Measurements from ENCODE around the gene ZNF622.

ZNF622 gene, protein sequence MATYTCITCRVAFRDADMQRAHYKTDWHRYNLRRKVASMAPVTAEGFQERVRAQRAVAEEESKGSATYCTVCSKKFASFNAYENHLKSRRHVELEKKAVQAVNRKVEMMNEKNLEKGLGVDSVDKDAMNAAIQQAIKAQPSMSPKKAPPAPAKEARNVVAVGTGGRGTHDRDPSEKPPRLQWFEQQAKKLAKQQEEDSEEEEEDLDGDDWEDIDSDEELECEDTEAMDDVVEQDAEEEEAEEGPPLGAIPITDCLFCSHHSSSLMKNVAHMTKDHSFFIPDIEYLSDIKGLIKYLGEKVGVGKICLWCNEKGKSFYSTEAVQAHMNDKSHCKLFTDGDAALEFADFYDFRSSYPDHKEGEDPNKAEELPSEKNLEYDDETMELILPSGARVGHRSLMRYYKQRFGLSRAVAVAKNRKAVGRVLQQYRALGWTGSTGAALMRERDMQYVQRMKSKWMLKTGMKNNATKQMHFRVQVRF

DNA sequence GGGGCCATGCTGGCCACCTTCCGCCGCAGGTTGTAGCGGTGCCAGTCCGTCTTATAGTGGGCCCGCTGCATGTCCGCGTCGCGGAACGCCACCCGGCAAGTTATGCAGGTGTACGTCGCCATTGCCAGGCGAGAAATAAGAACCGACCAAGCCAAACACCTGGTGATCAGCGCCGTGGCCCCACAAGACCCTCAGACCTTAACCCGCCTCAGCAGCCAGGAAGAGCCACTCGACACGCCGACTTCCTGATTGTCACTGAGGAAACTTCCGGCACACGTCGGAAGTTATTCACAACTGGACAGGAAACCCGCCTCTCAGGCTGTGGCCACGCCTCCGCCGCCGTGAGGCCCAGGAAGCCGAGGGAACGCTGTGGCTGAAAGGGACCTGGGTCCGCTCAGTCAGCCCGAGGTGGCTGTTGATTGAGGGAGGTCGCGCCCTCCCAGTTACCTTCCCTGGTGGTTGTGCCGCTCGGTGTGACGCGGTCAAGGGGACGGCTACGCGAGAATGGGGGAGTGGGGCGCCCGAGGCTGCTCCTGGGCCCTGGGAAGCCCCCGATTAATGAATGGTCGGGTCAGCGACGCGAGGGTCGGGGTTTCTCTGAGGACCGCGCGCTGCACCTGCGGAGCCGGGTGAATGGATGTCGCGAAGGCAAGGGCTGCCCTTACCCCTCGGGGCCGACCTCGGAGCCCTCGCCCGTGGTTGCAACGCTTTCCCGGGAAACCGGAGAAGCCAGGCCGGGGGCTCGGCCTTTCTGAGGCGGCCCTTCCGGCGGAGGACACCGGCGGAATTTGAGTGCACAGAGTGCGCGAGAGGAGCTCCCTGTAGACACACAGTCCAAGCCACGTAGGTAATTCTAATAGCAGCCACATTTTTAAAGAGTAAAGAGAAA lies at the start of gene ZNF622:
TSS of gene ZNF622 (minus strand) at position 257 of the 889 bp plus-strand sequence. CDS start at position 122, 135 bp downstream.
- H3K27ac ChIP-seq (ENCODE audit: low read depth, low read length), result peak within 1 kb of the TSS; percentile 84
- peaks cover 28% of the 10 kb centered on the region for H3K36me3 ChIP-seq (ENCODE audit: control insufficient read depth, insufficient read depth, low read length)
- H3K4me1 ChIP-seq (ENCODE audit: control insufficient read depth, insufficient read depth, low read length), result no peaks in the 10 kb centered on the region
- H3K4me3 ChIP-seq (ENCODE audit: low read depth, low read length), result peak within 1 kb of the TSS; percentile 97
- peak within 1 kb of the TSS; percentile 80 for H3K9ac ChIP-seq (ENCODE audit: low read depth, low read length)
- H3K9me3 ChIP-seq (ENCODE audit: control insufficient read depth, insufficient read depth, low read length), result no peaks in the 10 kb centered on the region
- no peaks in the 10 kb centered on the region for H3K27me3 ChIP-seq (ENCODE audit: control insufficient read depth, insufficient read depth, low read length)

- Histone ChIP-seq H3K9ac (ENCODE audit: low read depth, low read length) (no peak overlapping the region), H3K4me1 (ENCODE audit: control insufficient read depth, insufficient read depth, low read length) (peaks cover 12% of the 10 kb centered on the region), H3K36me3 (ENCODE audit: control insufficient read depth, insufficient read depth, low read length) (no peaks in the 10 kb centered on the region), H3K9me3 (ENCODE audit: control insufficient read depth, insufficient read depth, low read length) (no peaks in the 10 kb centered on the region), H3K27ac (ENCODE audit: low read depth, low read length) (no peak overlapping the region), H3K27me3 (ENCODE audit: control insufficient read depth, insufficient read depth, low read length) (no peaks in the 10 kb centered on the region), H3K4me3 (ENCODE audit: low read depth, low read length) (no peak overlapping the region)
Measured at GRCh38 chr5:16510098-16510497, 44.5 kb upstream of the ZNF622 start.

DNA sequence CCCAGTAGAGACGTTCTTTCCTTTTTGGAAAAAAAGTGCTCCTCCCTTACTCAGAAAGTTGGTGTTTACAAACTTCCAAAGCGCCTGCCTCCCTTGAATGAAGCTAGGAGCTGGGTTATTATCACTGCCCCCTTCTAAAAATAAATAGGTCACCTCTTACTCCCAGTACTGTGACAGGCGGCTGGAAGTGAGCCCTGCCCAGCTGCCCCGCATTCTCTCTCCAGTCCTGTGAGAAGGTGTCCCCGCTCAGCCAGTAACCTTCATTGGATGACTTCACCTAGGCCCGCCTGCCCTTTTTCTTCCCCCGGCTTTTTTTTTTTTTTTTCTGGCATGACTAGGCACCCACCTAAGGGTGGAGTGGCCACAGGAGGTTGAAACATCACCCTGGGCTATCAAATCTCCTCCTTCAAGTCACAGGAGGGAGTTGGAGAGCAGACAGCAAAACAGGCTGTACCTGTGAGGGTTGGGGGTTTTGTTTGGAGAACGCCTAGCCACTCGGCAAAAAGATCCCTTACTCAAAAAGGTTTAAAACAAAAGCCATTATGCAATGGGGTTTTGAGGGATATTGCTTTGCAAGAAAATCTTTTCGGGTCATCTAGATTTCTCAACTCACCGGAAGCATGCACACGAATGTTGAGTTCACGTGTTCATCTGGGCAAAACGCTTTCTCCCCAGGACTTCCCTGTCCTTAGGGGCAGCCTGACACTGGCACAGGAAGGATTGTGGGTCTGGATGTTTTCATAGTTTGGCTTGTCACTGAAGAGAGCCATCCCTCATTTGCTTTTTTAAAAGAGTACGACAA lies 43.3 kb upstream of the ZNF622 start:
- Histone ChIP-seq H3K4me3 (ENCODE audit: low read depth, low read length) (no peak overlapping the region; the same call in 1 of the 2 replicates), H3K9ac (ENCODE audit: low read depth, low read length) (peak overlapping the region; percentile 11; the same call in 1 of the 2 replicates), H3K4me1 (ENCODE audit: control insufficient read depth, insufficient read depth, low read length) (peaks cover 12% of the 10 kb centered on the region), H3K27me3 (ENCODE audit: control insufficient read depth, insufficient read depth, low read length) (no peaks in the 10 kb centered on the region), H3K36me3 (ENCODE audit: control insufficient read depth, insufficient read depth, low read length) (no peaks in the 10 kb centered on the region), H3K9me3 (ENCODE audit: control insufficient read depth, insufficient read depth, low read length) (no peaks in the 10 kb centered on the region), H3K27ac (ENCODE audit: low read depth, low read length) (peak overlapping the region; percentile 14)

DNA sequence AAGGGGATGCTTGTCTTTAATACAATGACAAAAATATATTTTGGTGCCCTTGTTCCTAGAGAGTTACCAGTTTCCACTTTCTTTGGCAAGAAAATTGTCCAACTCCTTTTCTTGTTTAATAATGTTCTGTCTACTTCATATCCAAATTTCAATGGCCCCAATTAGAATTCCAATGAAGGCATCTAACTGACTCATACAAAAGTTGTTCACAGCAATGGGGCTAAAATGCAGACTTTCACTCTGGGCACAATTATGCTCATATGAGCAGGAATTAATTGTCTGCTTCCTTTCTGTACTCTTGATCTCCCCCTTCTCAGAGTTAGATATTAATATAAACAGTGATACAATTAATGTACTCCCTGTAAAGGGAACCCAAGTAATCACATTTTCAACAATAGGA lies 42.1 kb upstream of the ZNF622 start:
- H3K9me3 ChIP-seq (ENCODE audit: control insufficient read depth, insufficient read depth, low read length), result no peaks in the 10 kb centered on the region
- no peak overlapping the region for H3K4me3 ChIP-seq (ENCODE audit: low read depth, low read length)
- no peak overlapping the region for H3K9ac ChIP-seq (ENCODE audit: low read depth, low read length)
- H3K27me3 ChIP-seq (ENCODE audit: control insufficient read depth, insufficient read depth, low read length), result no peaks in the 10 kb centered on the region
- H3K27ac ChIP-seq (ENCODE audit: low read depth, low read length), result no peak overlapping the region
- H3K4me1 ChIP-seq (ENCODE audit: control insufficient read depth, insufficient read depth, low read length), result peaks cover 12% of the 10 kb centered on the region
- no peaks in the 10 kb centered on the region for H3K36me3 ChIP-seq (ENCODE audit: control insufficient read depth, insufficient read depth, low read length)

DNA sequence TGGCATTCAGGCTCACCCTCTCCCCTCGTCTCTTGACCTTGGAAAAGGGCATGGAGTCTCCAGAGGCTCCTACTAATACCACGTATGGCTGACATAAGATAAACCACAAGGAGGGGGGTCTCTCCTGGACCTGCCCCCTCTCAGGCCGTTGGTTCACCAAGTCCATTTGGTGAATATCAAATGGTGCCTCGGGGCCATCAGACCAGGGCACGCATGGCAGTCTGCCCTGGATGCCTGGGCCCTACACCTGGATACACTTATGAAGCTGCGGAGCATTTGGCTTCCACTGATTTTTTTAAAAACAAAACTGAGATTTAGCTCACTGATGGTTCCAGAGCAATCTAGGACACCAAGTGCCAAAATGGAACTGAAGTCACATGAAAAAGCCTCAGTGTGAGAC lies 40.3 kb upstream of the ZNF622 start:
- H3K4me1 ChIP-seq (ENCODE audit: control insufficient read depth, insufficient read depth, low read length), result peaks cover 12% of the 10 kb centered on the region
- no peaks in the 10 kb centered on the region for H3K27me3 ChIP-seq (ENCODE audit: control insufficient read depth, insufficient read depth, low read length)
- H3K4me3 ChIP-seq (ENCODE audit: low read depth, low read length), result no peak overlapping the region
- H3K9ac ChIP-seq (ENCODE audit: low read depth, low read length), result no peak overlapping the region
- no peaks in the 10 kb centered on the region for H3K36me3 ChIP-seq (ENCODE audit: control insufficient read depth, insufficient read depth, low read length)
- H3K9me3 ChIP-seq (ENCODE audit: control insufficient read depth, insufficient read depth, low read length), result no peaks in the 10 kb centered on the region
- no peak overlapping the region for H3K27ac ChIP-seq (ENCODE audit: low read depth, low read length)

GRCh38 chr5:16505140-16505891 lies 39.7 kb upstream of the ZNF622 start:
- Histone ChIP-seq H3K36me3 (ENCODE audit: control insufficient read depth, insufficient read depth, low read length) (no peaks in the 10 kb centered on the region), H3K27me3 (ENCODE audit: control insufficient read depth, insufficient read depth, low read length) (no peaks in the 10 kb centered on the region), H3K4me1 (ENCODE audit: control insufficient read depth, insufficient read depth, low read length) (peaks cover 12% of the 10 kb centered on the region), H3K9ac (ENCODE audit: low read depth, low read length) (no peak overlapping the region), H3K9me3 (ENCODE audit: control insufficient read depth, insufficient read depth, low read length) (no peaks in the 10 kb centered on the region), H3K4me3 (ENCODE audit: low read depth, low read length) (no peak overlapping the region), H3K27ac (ENCODE audit: low read depth, low read length) (no peak overlapping the region)

GRCh38 chr5:16504571-16504970 lies 39.0 kb upstream of the ZNF622 start:
- Histone ChIP-seq H3K27ac (ENCODE audit: low read depth, low read length) (no peak overlapping the region), H3K9me3 (ENCODE audit: control insufficient read depth, insufficient read depth, low read length) (no peaks in the 10 kb centered on the region), H3K27me3 (ENCODE audit: control insufficient read depth, insufficient read depth, low read length) (no peaks in the 10 kb centered on the region), H3K4me1 (ENCODE audit: control insufficient read depth, insufficient read depth, low read length) (peaks cover 12% of the 10 kb centered on the region), H3K4me3 (ENCODE audit: low read depth, low read length) (no peak overlapping the region), H3K36me3 (ENCODE audit: control insufficient read depth, insufficient read depth, low read length) (no peaks in the 10 kb centered on the region), H3K9ac (ENCODE audit: low read depth, low read length) (no peak overlapping the region)

GRCh38 chr5:16502866-16503265 lies 37.3 kb upstream of the ZNF622 start:
- Histone ChIP-seq H3K9ac (ENCODE audit: low read depth, low read length) (no peak overlapping the region), H3K4me1 (ENCODE audit: control insufficient read depth, insufficient read depth, low read length) (no peaks in the 10 kb centered on the region; the same call in 1 of the 2 replicates), H3K4me3 (ENCODE audit: low read depth, low read length) (no peak overlapping the region), H3K27ac (ENCODE audit: low read depth, low read length) (no peak overlapping the region), H3K9me3 (ENCODE audit: control insufficient read depth, insufficient read depth, low read length) (no peaks in the 10 kb centered on the region), H3K36me3 (ENCODE audit: control insufficient read depth, insufficient read depth, low read length) (no peaks in the 10 kb centered on the region), H3K27me3 (ENCODE audit: control insufficient read depth, insufficient read depth, low read length) (no peaks in the 10 kb centered on the region)

GRCh38 chr5:16500024-16500423 lies 34.4 kb upstream of the ZNF622 start:
- Histone ChIP-seq H3K9ac (ENCODE audit: low read depth, low read length) (no peak overlapping the region), H3K27me3 (ENCODE audit: control insufficient read depth, insufficient read depth, low read length) (no peaks in the 10 kb centered on the region), H3K4me1 (ENCODE audit: control insufficient read depth, insufficient read depth, low read length) (no peaks in the 10 kb centered on the region), H3K9me3 (ENCODE audit: control insufficient read depth, insufficient read depth, low read length) (peaks cover 16% of the 10 kb centered on the region), H3K27ac (ENCODE audit: low read depth, low read length) (no peak overlapping the region), H3K4me3 (ENCODE audit: low read depth, low read length) (no peak overlapping the region), H3K36me3 (ENCODE audit: control insufficient read depth, insufficient read depth, low read length) (no peaks in the 10 kb centered on the region)

DNA sequence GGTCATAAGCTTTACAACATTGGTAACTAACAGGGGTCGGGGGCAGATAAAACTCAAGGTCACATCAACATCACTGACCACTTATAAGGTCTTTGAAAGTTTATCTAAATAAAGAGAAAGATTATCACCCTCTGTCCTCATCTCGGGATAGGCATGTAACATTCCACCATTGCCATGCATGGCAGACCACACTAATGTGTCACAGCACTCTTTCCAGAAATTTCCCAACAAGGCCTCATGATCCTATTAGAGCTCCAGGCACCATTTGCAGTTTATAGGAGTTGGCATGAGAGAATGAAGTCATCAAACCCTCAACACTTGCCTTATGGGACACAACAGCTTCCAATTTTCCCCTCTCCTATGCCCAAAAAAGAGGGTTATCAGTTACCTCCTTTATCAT lies 31.9 kb upstream of the ZNF622 start:
- Histone ChIP-seq H3K9me3 (ENCODE audit: control insufficient read depth, insufficient read depth, low read length) (peaks cover 24% of the 10 kb centered on the region), H3K4me3 (ENCODE audit: low read depth, low read length) (no peak overlapping the region), H3K27ac (ENCODE audit: low read depth, low read length) (no peak overlapping the region), H3K27me3 (ENCODE audit: control insufficient read depth, insufficient read depth, low read length) (no peaks in the 10 kb centered on the region), H3K4me1 (ENCODE audit: control insufficient read depth, insufficient read depth, low read length) (no peaks in the 10 kb centered on the region), H3K36me3 (ENCODE audit: control insufficient read depth, insufficient read depth, low read length) (no peaks in the 10 kb centered on the region), H3K9ac (ENCODE audit: low read depth, low read length) (no peak overlapping the region)

All from HUES48 (cell line).